Activated CD4-positive, alpha-beta T cell treated with anti-CD3 and anti-CD28 coated beads, Interleukin-2, amount 10 ng/mL, durations not matched to agents 7 days and 5 days (primary cell): ENCODE measurements around the gene TTC9C. TPM values are rescaled to one million over a fixed set of nuclear protein-coding genes. Genes with fewer than 3 reads are reported as not detected.
A peak's percentile ranks its signal among the peaks of the same experiment; 100 is the strongest.
"Not testable (repeated sequence)": the region's sequence is repeated elsewhere in the genome, so short reads cannot be mapped to it uniquely, and the experiment has no call there.

Source experiments
- CTCF ChIA-PET: fragments of 350-600 bp; sonication (Branson Sonifier 250); formaldehyde crosslinking; loops from one replicate; lab custom pipeline; 2021; ENCODE audit warnings: antibody characterized with exemption; lab: Charles Lee
- POLR2A ChIA-PET: fragments of 350-600 bp; sonication (Branson Sonifier 250); formaldehyde crosslinking; loops from one replicate; lab custom pipeline; 2021; ENCODE audit warnings: antibody characterized with exemption; lab: Charles Lee
- DNase-seq: peaks from one replicate; pipeline ENCODE4 v3.0.0-alpha.2; 2020
- H3K27ac Mint-ChIP-seq: one replicate; pipeline ENCODE4 v1.8.0; 2021; ENCODE audit warnings: mild to moderate bottlenecking, moderate library complexity, mixed read lengths
- H3K27me3 Mint-ChIP-seq: one replicate; pipeline ENCODE4 v1.8.0; 2021; ENCODE audit warnings: mixed read lengths
- H3K36me3 Mint-ChIP-seq: one replicate; pipeline ENCODE4 v1.8.0; 2021; ENCODE audit warnings: low read depth, mixed read lengths
- H3K4me1 Mint-ChIP-seq: one replicate; pipeline ENCODE4 v1.8.0; 2021; ENCODE audit warnings: mixed read lengths
- H3K4me3 Mint-ChIP-seq: one replicate; pipeline ENCODE4 v1.8.0; 2021; ENCODE audit warnings: mild to moderate bottlenecking, moderate library complexity, mixed read lengths
- H3K9me3 Mint-ChIP-seq: one replicate; pipeline ENCODE4 v1.8.0; 2021; ENCODE audit warnings: mixed read lengths
- total RNA-seq, 2 experiments: library from RNA; stranded (reverse); gene quantifications; one replicate each; pipeline ENCODE4 v1.2.3, GENCODE V29; 2021

The TTC9C gene
- total RNA-seq, 2 experiments from 2014 or later: 51.1 to 59.9 TPM

DNA sequence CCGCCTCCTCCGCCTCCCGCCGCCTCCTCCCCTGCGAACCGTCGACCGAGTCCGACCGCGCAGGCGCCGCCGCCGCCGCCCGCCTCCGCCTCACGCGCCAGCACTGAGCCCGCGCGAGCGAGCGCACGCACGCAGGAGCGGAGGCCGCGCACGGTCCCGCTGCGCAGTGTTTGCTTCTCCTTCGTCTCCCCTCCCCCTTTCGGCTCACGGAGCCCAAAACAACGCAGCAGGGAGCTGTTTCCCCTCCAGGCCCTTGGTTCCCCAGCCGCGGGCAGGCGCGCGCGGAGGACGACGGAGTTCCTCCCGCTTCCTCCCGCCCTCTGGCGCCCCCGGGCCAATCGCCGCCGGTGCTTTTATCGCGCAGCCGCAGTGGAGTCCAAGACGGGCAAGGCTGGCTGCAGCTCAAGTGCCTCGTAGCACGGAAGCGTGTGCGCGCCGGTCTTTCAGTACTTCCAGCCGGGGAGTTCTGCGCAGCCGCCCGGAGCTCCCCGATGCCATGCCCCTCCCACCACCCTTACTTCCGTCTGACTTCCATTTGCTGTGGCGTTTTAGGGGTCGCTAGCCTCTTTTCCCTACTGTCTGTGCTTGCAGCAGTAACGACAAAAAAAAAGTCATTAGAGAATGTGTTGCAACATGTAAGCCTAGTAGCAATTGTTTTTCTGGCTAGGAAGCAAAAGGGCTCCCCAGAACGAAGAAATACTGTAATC is 968 bp upstream of the TTC9C start, which contains the start of gene HNRNPUL2:
Gene HNRNPUL2 (minus strand): TSS at position 293 of the 707 bp plus-strand sequence. CDS start 301 bp downstream, outside the sequence.
- POLR2A ChIA-PET: interaction anchor here (0.6 to 1.6 kb wide), 8 partner anchors 18 to 538 kb away, joined by 3 to 17 read pairs (median 4); partner anchors contain the start of genes GANAB, SLC3A2 and TUT1
- H3K9me3 Mint-ChIP-seq: no peaks in the 10 kb centered on the region
- H3K27ac Mint-ChIP-seq: peak within 1 kb of the TSS; percentile 98
- peaks cover 63% of the 10 kb centered on the region for H3K36me3 Mint-ChIP-seq
- peaks cover 53% of the 10 kb centered on the region for H3K4me1 Mint-ChIP-seq
- peak within 1 kb of the TSS; percentile 96 for H3K4me3 Mint-ChIP-seq
- no peaks in the 10 kb centered on the region for H3K27me3 Mint-ChIP-seq
- CTCF ChIA-PET: interaction anchor here (0.6 to 1.6 kb wide), 17 partner anchors 11 to 901 kb away, joined by 3 to 8 read pairs (median 3); partner anchors contain the start of genes POLR2G, SLC3A2, TMEM179B and TUT1
- DNase-seq: peak; percentile 98

DNA sequence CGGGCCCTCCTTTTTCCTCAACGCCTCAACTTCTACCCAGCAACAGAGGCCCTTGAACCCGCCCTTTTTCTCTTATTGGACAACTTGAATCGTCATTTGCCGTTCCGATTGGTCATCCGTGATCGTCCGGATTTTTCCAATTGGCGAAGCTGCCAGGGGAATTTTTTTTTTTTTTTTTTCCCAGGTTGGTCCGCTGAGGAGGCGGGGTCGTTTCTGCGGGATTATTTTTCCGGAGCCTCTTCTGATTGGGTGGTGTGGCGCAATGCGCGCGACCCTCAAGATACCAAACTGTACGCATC is 465 bp upstream of the TTC9C start:
- H3K36me3 Mint-ChIP-seq: peaks cover 60% of the 10 kb centered on the region
- POLR2A ChIA-PET: interaction anchor here (0.6 to 1.6 kb wide), 7 partner anchors 19 to 539 kb away, joined by 3 to 17 read pairs (median 4); partner anchors contain the start of genes GANAB, SLC3A2 and TUT1
- DNase-seq: peak; percentile 93

DNA sequence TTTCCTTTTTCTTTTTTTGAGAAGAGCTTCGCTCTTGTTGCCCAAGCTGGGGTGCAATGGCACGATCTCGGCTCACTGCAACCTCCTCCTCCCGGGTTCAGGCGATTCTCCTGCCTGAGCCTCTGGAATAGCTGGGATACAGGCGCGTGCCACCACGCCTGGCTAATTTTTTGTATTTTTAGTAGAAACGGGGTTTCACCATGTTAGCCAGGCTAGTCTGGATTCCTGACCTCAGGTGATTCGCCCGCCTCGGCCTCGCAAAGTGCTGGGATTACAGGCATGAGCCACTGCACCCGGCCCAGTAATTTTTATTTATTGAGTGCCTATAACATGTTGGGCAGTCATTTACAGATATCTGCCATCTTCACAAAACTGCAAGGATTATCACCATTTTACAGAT is 1.8 kb downstream of the TTC9C start:
- H3K9me3 Mint-ChIP-seq, H3K27me3 Mint-ChIP-seq, POLR2A ChIA-PET, DNase-seq: not testable (repeated sequence)
- H3K27ac Mint-ChIP-seq: peak overlapping the region; percentile 25
- CTCF ChIA-PET: interaction anchor here (0.8 to 2.9 kb wide), 4 partner anchors 8 to 57 kb away, joined by 3 to 13 read pairs (median 5); partner anchors contain the start of gene ZBTB3
- H3K4me3 Mint-ChIP-seq: peak overlapping the region; percentile 96
- peaks cover 44% of the 10 kb centered on the region for H3K36me3 Mint-ChIP-seq
- peaks cover 34% of the 10 kb centered on the region for H3K4me1 Mint-ChIP-seq

More for the DNA sequence above, 465 bp upstream of the TTC9C start:
- CTCF ChIA-PET: interaction anchor here (0.6 to 1.6 kb wide), 14 partner anchors 11 to 900 kb away, joined by 3 to 8 read pairs (median 3); partner anchors contain the start of genes POLR2G, SLC3A2, TMEM179B and TUT1
- H3K27ac Mint-ChIP-seq: peak overlapping the region; percentile 98
- H3K4me1 Mint-ChIP-seq: peaks cover 49% of the 10 kb centered on the region
- peak overlapping the region; percentile 96 for H3K4me3 Mint-ChIP-seq
- no peaks in the 10 kb centered on the region for H3K9me3 Mint-ChIP-seq
- no peaks in the 10 kb centered on the region for H3K27me3 Mint-ChIP-seq

DNA sequence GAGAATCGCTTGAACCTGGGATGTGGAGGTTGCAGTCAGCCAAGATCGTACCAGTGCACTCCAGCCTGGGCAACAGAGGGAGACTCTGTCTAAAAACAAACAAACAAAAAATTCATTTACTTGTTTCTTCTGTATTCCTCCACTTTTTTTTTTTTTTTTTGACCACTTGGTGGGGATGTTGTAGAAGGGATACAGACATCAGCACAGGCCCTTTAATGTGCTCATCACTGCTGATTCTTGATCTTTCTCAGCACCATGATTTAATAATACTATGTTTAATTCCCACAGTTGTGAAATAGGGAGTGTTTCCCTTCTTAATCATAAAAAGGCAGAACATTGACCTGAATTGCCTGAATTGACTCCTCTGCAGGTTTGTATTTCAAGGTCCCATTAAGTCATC is 4.5 kb downstream of the TTC9C start:
- Mint-ChIP-seq H3K36me3 (peaks cover 31% of the 10 kb centered on the region), H3K4me1 (peaks cover 28% of the 10 kb centered on the region), H3K27me3 (no peaks in the 10 kb centered on the region), H3K9me3 (no peaks in the 10 kb centered on the region), H3K27ac (no peak overlapping the region), H3K4me3 (no peak overlapping the region)
- ChIA-PET POLR2A (no interaction called here), CTCF (interaction anchor here (0.6 kb wide), 2 partner anchors 108 to 123 kb away, joined by 4 to 5 read pairs; no protein-coding TSS in a partner anchor)
- DNase-seq: no peak

DNA sequence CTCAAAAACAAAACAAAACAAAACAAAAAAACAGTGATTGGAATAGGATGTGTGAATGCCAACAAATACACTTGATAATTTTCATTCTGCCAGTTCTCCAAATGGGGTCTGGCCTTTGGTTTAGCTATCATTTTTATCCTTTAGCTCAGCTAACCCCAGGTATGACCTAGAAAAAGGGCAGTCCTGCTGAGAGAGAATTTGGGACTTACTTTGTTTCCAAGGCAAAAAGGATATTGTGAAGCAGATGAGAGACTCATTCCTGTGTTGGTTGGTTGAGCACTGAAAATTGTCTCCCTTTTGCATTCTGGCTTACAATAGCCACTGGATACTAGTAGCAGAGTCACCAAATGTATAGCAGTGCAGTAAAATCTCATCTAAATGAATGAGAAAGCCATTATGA is 8.9 kb downstream of the TTC9C start:
- H3K27me3 Mint-ChIP-seq: no peaks in the 10 kb centered on the region
- no peak for DNase-seq
- CTCF ChIA-PET: interaction anchor here (0.6 to 1.8 kb wide), 7 partner anchors 7 to 179 kb away, joined by 3 to 7 read pairs (median 4); partner anchors contain the start of gene ZBTB3

DNA sequence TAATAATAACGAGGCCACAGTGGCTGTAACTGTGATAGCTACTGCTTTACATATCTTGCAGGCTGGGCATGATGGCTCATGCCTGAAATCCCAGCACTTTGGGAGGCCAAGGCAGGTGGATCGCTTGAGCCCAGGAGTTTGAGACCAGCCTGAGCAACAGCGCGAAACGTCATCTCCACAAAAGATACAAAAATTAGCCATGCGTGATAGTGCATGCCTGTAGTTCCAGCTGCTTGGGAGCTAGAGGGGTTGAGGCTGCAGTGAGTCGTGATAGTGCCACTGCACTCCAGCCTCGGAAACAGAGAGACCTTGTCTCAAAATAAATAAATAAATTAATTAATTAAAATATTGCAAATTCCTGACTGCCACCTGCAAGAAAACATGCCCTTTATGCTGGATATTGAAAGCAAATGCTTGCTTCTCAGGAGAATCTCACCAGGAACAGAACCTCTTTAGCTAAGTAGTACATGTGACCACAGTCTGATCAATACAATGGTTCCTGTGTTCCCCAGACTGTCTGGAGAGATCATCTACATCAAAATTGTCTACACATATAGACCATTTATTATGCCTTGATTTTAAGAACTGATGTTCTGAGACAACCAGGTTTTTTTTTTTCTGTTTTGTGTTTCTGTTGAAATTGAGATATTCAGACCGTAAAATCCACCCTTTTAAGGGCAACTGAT is 19.3 kb downstream of the TTC9C start:
- Mint-ChIP-seq H3K27ac (no peak overlapping the region), H3K4me1 (peaks cover 15% of the 10 kb centered on the region), H3K27me3 (no peaks in the 10 kb centered on the region), H3K36me3 (peaks cover 13% of the 10 kb centered on the region), H3K4me3 (no peak overlapping the region), H3K9me3 (no peaks in the 10 kb centered on the region)
- ChIA-PET POLR2A (no interaction called here), CTCF (interaction anchor here (1.0 to 1.8 kb wide), 3 partner anchors 11 to 39 kb away, joined by 5 to 6 read pairs (median 5); no protein-coding TSS in a partner anchor)
- DNase-seq: no peak

More for the DNA sequence above, 8.9 kb downstream of the TTC9C start:
- Mint-ChIP-seq H3K4me3 (no peak overlapping the region), H3K9me3 (no peaks in the 10 kb centered on the region), H3K36me3 (peaks cover 30% of the 10 kb centered on the region), H3K27ac (no peak overlapping the region), H3K4me1 (peaks cover 8% of the 10 kb centered on the region)
- POLR2A ChIA-PET: interaction anchor here (0.6 kb wide), 1 partner anchor 9 kb away, joined by 3 read pairs; the partner anchor contains the start of gene TTC9C

DNA sequence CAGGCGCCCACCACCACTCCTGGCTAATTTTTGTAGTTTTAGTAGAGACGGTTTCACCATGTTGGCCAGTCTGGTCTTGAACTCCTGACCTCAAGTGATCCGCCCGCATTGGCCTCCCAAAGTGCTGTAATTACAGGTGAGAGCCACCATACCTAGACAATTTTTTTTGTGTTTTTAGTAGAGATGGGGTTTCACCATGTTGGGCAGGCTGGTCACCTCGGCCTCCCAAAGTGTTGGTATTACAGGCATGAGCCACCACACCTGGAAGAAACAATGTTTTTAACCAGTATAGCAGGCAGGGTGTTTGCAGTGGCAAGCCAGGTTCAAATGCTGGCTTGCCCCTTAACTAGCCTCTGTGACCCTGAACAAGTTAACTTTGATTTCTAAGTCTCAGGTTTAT is 21.6 kb downstream of the TTC9C start:
- peak overlapping the region; percentile 57 for H3K27ac Mint-ChIP-seq
- CTCF ChIA-PET, DNase-seq, H3K9me3 Mint-ChIP-seq, H3K27me3 Mint-ChIP-seq, H3K4me3 Mint-ChIP-seq, POLR2A ChIA-PET: not testable (repeated sequence)
- peaks cover 18% of the 10 kb centered on the region for H3K36me3 Mint-ChIP-seq
- H3K4me1 Mint-ChIP-seq: peaks cover 28% of the 10 kb centered on the region

DNA sequence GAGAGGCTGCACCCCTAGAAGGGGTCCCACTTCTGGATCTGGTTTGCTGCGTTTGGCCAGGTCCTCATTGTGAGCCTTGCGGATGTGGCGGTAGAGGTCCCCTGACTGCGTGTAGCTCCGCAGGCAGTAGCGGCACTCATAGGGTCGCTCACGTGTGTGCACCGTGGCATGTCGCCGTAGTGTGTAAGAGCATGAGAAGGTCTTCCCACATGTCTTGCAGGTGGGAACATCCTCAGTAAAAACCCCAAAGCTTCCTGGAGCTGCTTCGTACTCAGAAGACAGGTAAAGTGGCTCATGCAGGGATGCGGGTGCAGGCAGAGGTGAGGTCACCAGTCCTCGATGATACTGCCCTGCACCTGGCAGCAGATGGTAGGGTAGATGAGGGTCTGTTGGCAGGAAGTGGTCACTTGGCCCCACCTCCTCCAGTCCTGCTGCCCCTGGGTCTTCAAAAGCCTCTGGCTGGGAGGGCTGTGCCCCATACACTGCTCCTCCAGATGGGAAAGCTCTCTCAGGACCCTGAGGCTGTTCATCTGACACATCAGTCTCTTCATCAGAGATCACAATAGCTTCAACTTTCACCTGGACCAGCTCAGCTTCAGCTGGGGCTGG is 24.0 kb downstream of the TTC9C start:
- H3K27ac Mint-ChIP-seq: peak overlapping the region; percentile 62
- no peaks in the 10 kb centered on the region for H3K9me3 Mint-ChIP-seq
- POLR2A ChIA-PET: interaction anchor here (0.7 kb wide), 1 partner anchor 14 kb away, joined by 3 read pairs; no protein-coding TSS in a partner anchor
- CTCF ChIA-PET: interaction anchor here (1.2 to 3.7 kb wide), 5 partner anchors 9 to 129 kb away, joined by 5 to 13 read pairs (median 10); partner anchors contain the start of genes POLR2G and SLC3A2
- no peak for DNase-seq
- no peaks in the 10 kb centered on the region for H3K27me3 Mint-ChIP-seq
- H3K4me3 Mint-ChIP-seq: no peak overlapping the region
- peaks cover 18% of the 10 kb centered on the region for H3K36me3 Mint-ChIP-seq
- H3K4me1 Mint-ChIP-seq: peaks cover 29% of the 10 kb centered on the region

DNA sequence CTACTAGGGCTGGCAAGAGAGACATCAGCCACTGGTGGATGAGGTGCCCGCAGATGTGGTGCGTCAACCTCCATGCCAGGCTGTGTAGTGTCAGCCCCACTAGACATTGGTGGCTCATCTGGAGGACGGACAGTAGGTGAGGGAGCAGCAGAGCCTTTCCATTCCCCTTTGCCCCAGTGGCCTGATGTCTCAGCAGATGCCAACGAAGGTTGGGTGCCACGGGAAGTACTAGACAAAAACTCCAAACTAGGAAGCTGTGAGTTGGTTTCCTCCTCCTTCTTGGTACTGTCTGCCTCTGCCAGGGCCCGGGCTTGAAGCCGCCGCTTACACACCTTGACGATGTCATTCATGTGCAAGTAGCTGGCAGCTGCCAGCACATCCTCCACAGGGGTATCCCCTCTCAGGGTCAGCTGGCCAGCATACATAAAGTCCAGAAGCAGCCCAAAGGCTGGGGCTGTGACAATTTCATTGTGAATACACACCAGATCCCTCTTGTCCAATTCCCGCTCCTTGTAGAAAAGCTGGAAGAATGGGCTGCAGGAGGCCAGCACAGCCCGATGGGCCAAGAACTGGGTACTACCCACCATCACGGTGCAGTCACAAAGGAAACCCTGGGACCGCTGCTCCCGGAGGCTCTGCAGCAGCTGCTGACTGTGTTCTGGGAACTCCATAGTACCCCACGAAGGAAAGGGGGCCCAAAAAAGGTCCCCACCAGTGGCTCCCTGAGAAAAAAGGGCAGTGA is 24.9 kb downstream of the TTC9C start:
- peak overlapping the region; percentile 92 for H3K4me3 Mint-ChIP-seq
- H3K4me1 Mint-ChIP-seq: peaks cover 29% of the 10 kb centered on the region
- H3K36me3 Mint-ChIP-seq: peaks cover 18% of the 10 kb centered on the region
- no peak for DNase-seq
- POLR2A ChIA-PET: interaction anchor here (0.7 to 1.6 kb wide), 10 partner anchors 14 to 128 kb away, joined by 3 to 7 read pairs (median 4); partner anchors contain the start of genes C11orf98, CSKMT, SLC3A2 and TAF6L
- H3K27me3 Mint-ChIP-seq: no peaks in the 10 kb centered on the region
- peak overlapping the region; percentile 95 for H3K27ac Mint-ChIP-seq
- H3K9me3 Mint-ChIP-seq: no peaks in the 10 kb centered on the region
- CTCF ChIA-PET: interaction anchor here (0.6 to 3.7 kb wide), 19 partner anchors 9 to 328 kb away, joined by 3 to 15 read pairs (median 4); partner anchors contain the start of genes HNRNPUL2, POLR2G, SLC3A2 and STX5

DNA sequence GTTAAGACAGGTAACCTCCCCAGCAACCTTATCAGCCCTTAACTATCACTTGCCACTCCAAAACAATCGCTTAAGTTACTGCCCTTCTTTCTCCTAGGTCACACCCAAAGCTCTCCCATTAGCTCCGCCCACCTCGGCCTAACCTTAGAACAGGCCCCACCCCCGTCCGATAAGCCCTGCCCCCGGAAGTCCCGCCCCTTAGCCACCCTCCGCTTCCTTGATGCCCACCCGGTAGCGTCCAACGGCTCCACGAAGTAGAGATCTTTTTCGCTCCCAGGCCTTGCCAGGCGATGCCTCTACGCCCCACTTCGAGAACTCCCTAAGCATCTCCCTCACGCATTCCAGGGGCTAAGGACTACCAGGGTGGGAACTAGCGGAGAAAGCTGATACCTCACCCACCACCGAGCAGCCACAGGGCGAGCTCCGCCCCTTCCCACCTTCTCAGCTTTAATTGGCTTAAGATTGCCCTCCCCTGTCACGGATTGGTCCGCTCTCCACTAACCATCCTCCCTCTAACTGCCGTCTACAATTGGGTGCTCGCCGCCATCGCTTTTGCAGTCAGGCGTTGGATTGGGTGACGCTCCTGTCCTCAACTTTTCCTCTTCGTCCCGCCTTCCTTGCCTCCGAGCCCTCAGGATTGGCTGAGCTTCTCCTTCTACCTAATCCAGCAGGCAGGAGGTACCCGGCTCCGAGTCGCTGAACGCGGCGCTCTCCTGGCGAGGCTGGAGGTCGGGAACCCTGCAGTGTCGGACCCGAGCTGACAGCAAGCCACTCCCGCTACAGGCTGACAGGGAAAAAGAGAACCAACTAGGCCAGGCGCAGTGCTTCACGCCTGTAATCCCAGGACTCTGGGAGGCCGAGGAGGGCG is 25.7 kb downstream of the TTC9C start, which contains the start of gene ZBTB3:
Gene ZBTB3 (minus strand): TSS at position 425 of the 868 bp plus-strand sequence. CDS start 496 bp downstream, outside the sequence.
- Mint-ChIP-seq H3K9me3 (no peaks in the 10 kb centered on the region), H3K36me3 (peaks cover 16% of the 10 kb centered on the region), H3K4me1 (peaks cover 27% of the 10 kb centered on the region), H3K4me3 (peak within 1 kb of the TSS; percentile 92), H3K27me3 (no peaks in the 10 kb centered on the region), H3K27ac (peak within 1 kb of the TSS; percentile 95)
- ChIA-PET POLR2A (interaction anchor here (0.7 to 1.6 kb wide), 11 partner anchors 13 to 127 kb away, joined by 3 to 7 read pairs (median 3); partner anchors contain the start of genes C11orf98, CSKMT, SLC3A2 and TAF6L), CTCF (interaction anchor here (0.5 to 3.7 kb wide), 21 partner anchors 8 to 329 kb away, joined by 3 to 15 read pairs (median 4); partner anchors contain the start of genes HNRNPUL2, POLR2G, SLC3A2 and STX5)
- DNase-seq: peak; percentile 99
